Neural progenitor cell (in vitro differentiated cells): ENCODE data around the gene TLCD2.

Experiments
- CTCF ChIP-seq: fragments of 200-600 bp; sonication (generic); IDR thresholded peaks from 2 replicates; pipeline ENCODE4 v1.5.1; 2017; ENCODE audit warnings: antibody characterized with exemption, mild to moderate bottlenecking
- EZH2phosphoT487 ChIP-seq: fragments of 200-600 bp; sonication (generic); IDR thresholded peaks from 2 replicates; pipeline ENCODE4 v1.6.1; 2017; ENCODE audit warnings: antibody characterized with exemption

DNA sequence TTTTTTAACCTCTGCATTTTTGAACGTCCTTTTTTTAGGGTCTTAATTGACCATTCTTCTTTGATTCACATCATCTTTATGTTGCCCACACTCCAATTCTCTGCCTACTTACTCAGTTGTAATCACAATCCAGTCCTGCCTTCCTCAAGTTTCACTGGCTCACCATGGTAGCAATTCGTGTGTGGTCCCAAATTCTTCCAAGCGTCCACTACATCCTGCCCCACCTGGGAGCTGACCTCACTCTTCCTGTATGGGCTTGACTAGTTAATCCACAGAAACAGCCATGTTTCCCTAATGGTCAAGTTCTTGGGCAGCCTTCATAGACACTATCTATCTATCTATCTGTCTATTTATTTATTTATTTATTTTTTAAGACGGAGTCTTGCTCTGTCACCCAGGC is 7.1 kb downstream of the TLCD2 start:
- TF ChIP-seq EZH2phosphoT487 (no peak), CTCF (no peak)
